ENCODE measurements around the gene CTBP1.

GRCh38 chr4:1206299-1207156, 42.4 kb downstream of the CTBP1 start:
- TF ChIP-seq CTCF (conservative IDR thresholded peaks at IDR 0.05 in 1 of 2, IDR thresholded peaks at IDR 0.05 in 1 of 2; ENCODE audit: extremely low read depth in 1 of 2, insufficient read depth in 1 of 2, low read depth in 1 of 2, low read length in 2 of 2), result no peak
- TF ChIP-seq EZH2 (IDR thresholded peaks at IDR 0.05; ENCODE audit: borderline replicate concordance, low read length), result no peak
